CD4-positive, alpha-beta memory T cell (primary cell): ENCODE results near the gene POFUT1. TPM values are rescaled to one million over a fixed set of nuclear protein-coding genes. Genes with fewer than 3 reads are reported as not detected.

Source experiments
- CTCF ChIA-PET: fragments of 350-600 bp; sonication (Branson Sonifier 250); formaldehyde crosslinking; loops from one replicate; lab custom pipeline; 2021; ENCODE audit warnings: inconsistent platforms; ENCODE audit not compliant: partially characterized antibody; lab: Charles Lee
- POLR2A ChIA-PET: fragments of 350-600 bp; sonication (Branson Sonifier 250); formaldehyde crosslinking; loops from one replicate; lab custom pipeline; 2021; ENCODE audit not compliant: partially characterized antibody; lab: Charles Lee
- DNase-seq, 5 donors: peaks; one replicate each; pipeline versions ENCODE4 v3.0.0 to v3.0.0-alpha.2; 2020 to 2022; ENCODE audit warnings: mixed read lengths in 1 of 5
- H3K27ac ChIP-seq: one replicate; pipeline ENCODE4 v1.7.0; 2013; ENCODE audit warnings: low read depth, low read length
- H3K27me3 ChIP-seq: 2 replicates; pipeline ENCODE4 v1.7.0; 2013; ENCODE audit warnings: mild to moderate bottlenecking, low read length, moderate library complexity; ENCODE audit not compliant: insufficient read depth
- H3K36me3 ChIP-seq: 2 replicates; pipeline ENCODE4 v1.7.0; 2013; ENCODE audit warnings: mild to moderate bottlenecking, low read length, moderate library complexity; ENCODE audit not compliant: insufficient read depth
- H3K4me1 ChIP-seq: 2 replicates; pipeline ENCODE4 v1.7.0; 2013; ENCODE audit warnings: mild to moderate bottlenecking, low read length, moderate library complexity; ENCODE audit not compliant: insufficient read depth
- H3K4me3 ChIP-seq, 2 donors: one replicate each; pipeline ENCODE4 v1.7.0; 2013; ENCODE audit warnings: low read length in 2 of 2, mild to moderate bottlenecking in 1 of 2
- H3K9me3 ChIP-seq, 2 donors: one replicate each; pipeline ENCODE4 v1.7.0; 2013; ENCODE audit warnings: low read length in 2 of 2, control low read depth in 1 of 2; ENCODE audit not compliant: control insufficient read depth in 1 of 2
- H3K27ac Mint-ChIP-seq, 7 donors: one replicate each; pipeline ENCODE4 v1.8.0; 2020 to 2021; ENCODE audit warnings: mixed read lengths in 7 of 7, mild to moderate bottlenecking in 6 of 7, inconsistent platforms in 3 of 7, moderate library complexity in 3 of 7
- H3K27me3 Mint-ChIP-seq, 2 donors: one replicate each; pipeline ENCODE4 v1.8.0; 2020 to 2021; ENCODE audit warnings: mixed read lengths in 2 of 2
- H3K36me3 Mint-ChIP-seq, 2 donors: one replicate each; pipeline ENCODE4 v1.8.0; 2020 to 2021; ENCODE audit warnings: mixed read lengths in 2 of 2, inconsistent platforms in 1 of 2, mild to moderate bottlenecking in 1 of 2
- H3K4me1 Mint-ChIP-seq, 4 donors: one replicate each; pipeline ENCODE4 v1.8.0; 2020 to 2021; ENCODE audit warnings: mixed read lengths in 4 of 4, mild to moderate bottlenecking in 1 of 4
- H3K4me3 Mint-ChIP-seq, 8 donors: one replicate each; pipeline ENCODE4 v1.8.0; 2020 to 2021; ENCODE audit warnings: mixed read lengths in 8 of 8, mild to moderate bottlenecking in 7 of 8, moderate library complexity in 6 of 8, inconsistent platforms in 3 of 8
- H3K9me3 Mint-ChIP-seq, 8 donors: one replicate each; pipeline ENCODE4 v1.8.0; 2020 to 2021; ENCODE audit warnings: mixed read lengths in 8 of 8, mild to moderate bottlenecking in 5 of 8, inconsistent platforms in 3 of 8, moderate library complexity in 1 of 8
- intact Hi-C: fragments of 100-400 bp; cut with micrococcal nuclease; formaldehyde crosslinking; loops from one replicate; pipeline ENCODE4 v1.15.1; 2023
- polyA plus RNA-seq, 2 donors: library from polyadenylated mRNA; unstranded; fragments of 300-500 nt; fragmentation: Illumina TruSeq; gene quantifications; one replicate each; pipeline ENCODE4 v1.2.3, GENCODE V29; 2021
- total RNA-seq, 2 experiments: library from RNA; stranded (reverse); gene quantifications; one replicate each; pipeline ENCODE4 v1.2.3, GENCODE V29; 2021

Gene POFUT1
- total and polyA plus RNA-seq, 4 experiments from 2014 or later: 13.0 to 20.8 (median 18.7) TPM

GRCh38 chr20:32278199-32278643, 70.5 kb downstream of the POFUT1 start:
- Histone ChIP-seq H3K9me3 (no peaks in the 10 kb centered on the region), H3K4me1 (peaks cover 27% of the 10 kb centered on the region), H3K36me3 (no peaks in the 10 kb centered on the region), H3K27ac (peak overlapping the region; percentile 85), H3K4me3 (peak overlapping the region; percentile 68 to 96), H3K27me3 (no peaks in the 10 kb centered on the region)
- POLR2A ChIA-PET: interaction anchor here (1.2 kb wide), 1 partner anchor 79 kb away, joined by 7 read pairs; the partner anchor contains the start of gene ASXL1
- peaks cover 27 to 54% (median 42%) of the 10 kb centered on the region in 4 donors for H3K4me1 Mint-ChIP-seq
- H3K27me3 Mint-ChIP-seq: no peaks in the 10 kb centered on the region
- intact Hi-C loops: loop anchor here (5.0 kb wide), 1 partner anchor 209 kb away; no protein-coding TSS in a partner anchor
- CTCF ChIA-PET: no interaction called here
- H3K4me3 Mint-ChIP-seq: peak overlapping the region; percentile 88 to 94 (median 92)
- DNase-seq: peak in 4 of 5 donors; percentile 8 to 37 (median 16)
- peaks cover 0 to 2% (median 0%) of the 10 kb centered on the region in 8 donors for H3K9me3 Mint-ChIP-seq
- H3K36me3 Mint-ChIP-seq: peaks cover 4 to 6% of the 10 kb centered on the region in 2 donors
- peak overlapping the region; percentile 88 to 98 (median 96) for H3K27ac Mint-ChIP-seq

GRCh38 chr20:32281711-32282110, 74.0 kb downstream of the POFUT1 start:
- peaks cover 0 to 1% (median 0%) of the 10 kb centered on the region in 8 donors for H3K9me3 Mint-ChIP-seq
- ChIA-PET CTCF (no interaction called here), POLR2A (no interaction called here)
- H3K4me3 ChIP-seq: no peak overlapping the region
- no peak overlapping the region for H3K27ac ChIP-seq
- peaks cover 47 to 74% (median 61%) of the 10 kb centered on the region in 4 donors for H3K4me1 Mint-ChIP-seq
- H3K4me1 ChIP-seq: peaks cover 54% of the 10 kb centered on the region
- no peaks in the 10 kb centered on the region for H3K36me3 ChIP-seq
- peaks cover 4 to 6% of the 10 kb centered on the region in 2 donors for H3K36me3 Mint-ChIP-seq
- peak overlapping the region in 5 of 7 donors; percentile 5 to 86 (median 70) for H3K27ac Mint-ChIP-seq
- no peak for DNase-seq
- H3K4me3 Mint-ChIP-seq: no peak overlapping the region
- no peaks in the 10 kb centered on the region for H3K9me3 ChIP-seq
- no peaks in the 10 kb centered on the region for H3K27me3 Mint-ChIP-seq
- intact Hi-C loops: no loop called here
- no peaks in the 10 kb centered on the region for H3K27me3 ChIP-seq

- Mint-ChIP-seq H3K36me3 (peaks cover 2 to 6% of the 10 kb centered on the region in 2 donors), H3K9me3 (peaks cover 0 to 1% (median 0%) of the 10 kb centered on the region in 8 donors), H3K27ac (peak overlapping the region in 5 of 7 donors; percentile 5 to 86 (median 44)), H3K4me1 (peaks cover 46 to 68% (median 58%) of the 10 kb centered on the region in 4 donors), H3K27me3 (no peaks in the 10 kb centered on the region), H3K4me3 (no peak overlapping the region)
- Histone ChIP-seq H3K4me3 (no peak overlapping the region), H3K4me1 (peaks cover 53% of the 10 kb centered on the region), H3K9me3 (no peaks in the 10 kb centered on the region), H3K27me3 (no peaks in the 10 kb centered on the region), H3K36me3 (no peaks in the 10 kb centered on the region), H3K27ac (no peak overlapping the region)
- CTCF ChIA-PET: no interaction called here
- POLR2A ChIA-PET: no interaction called here
- DNase-seq: no peak
- intact Hi-C loops: no loop called here
Observed at GRCh38 chr20:32282461-32282860, 74.8 kb downstream of the POFUT1 start.

- Mint-ChIP-seq H3K27ac (peak overlapping the region; percentile 70 to 91 (median 86)), H3K27me3 (no peaks in the 10 kb centered on the region), H3K36me3 (peaks cover 1 to 6% of the 10 kb centered on the region in 2 donors), H3K4me1 (peaks cover 37 to 49% (median 43%) of the 10 kb centered on the region in 4 donors), H3K9me3 (peaks cover 0 to 1% (median 0%) of the 10 kb centered on the region in 8 donors), H3K4me3 (peak overlapping the region in 4 of 8 donors; percentile 22 to 71 (median 52))
- Histone ChIP-seq H3K36me3 (no peaks in the 10 kb centered on the region), H3K4me3 (no peak overlapping the region), H3K27me3 (no peaks in the 10 kb centered on the region), H3K27ac (peak overlapping the region; percentile 60), H3K4me1 (peaks cover 36% of the 10 kb centered on the region), H3K9me3 (no peaks in the 10 kb centered on the region)
- ChIA-PET POLR2A (interaction anchor here (0.6 to 2.2 kb wide), 7 partner anchors 8 to 368 kb away, joined by 3 to 10 read pairs (median 4); partner anchors contain the start of gene ASXL1), CTCF (interaction anchor here (0.7 to 1.5 kb wide), 6 partner anchors 8 to 237 kb away, joined by 3 to 4 read pairs (median 3); partner anchors contain the start of gene ASXL1)
- intact Hi-C loops: no loop called here
- DNase-seq: no peak
Observed at GRCh38 chr20:32285082-32285620, 77.5 kb downstream of the POFUT1 start.

GRCh38 chr20:32285621-32286371, 78.1 kb downstream of the POFUT1 start:
- intact Hi-C loops: no loop called here
- ChIA-PET CTCF (interaction anchor here (0.7 to 1.5 kb wide), 6 partner anchors 9 to 237 kb away, joined by 3 to 4 read pairs (median 3); partner anchors contain the start of gene ASXL1), POLR2A (interaction anchor here (0.6 to 2.2 kb wide), 8 partner anchors 9 to 367 kb away, joined by 3 to 10 read pairs (median 4); partner anchors contain the start of gene ASXL1)
- no peaks in the 10 kb centered on the region for H3K27me3 ChIP-seq
- Mint-ChIP-seq H3K27me3 (no peaks in the 10 kb centered on the region), H3K27ac (peak overlapping the region; percentile 70 to 91 (median 81)), H3K4me1 (peaks cover 37 to 48% (median 41%) of the 10 kb centered on the region in 4 donors), H3K4me3 (peak overlapping the region; percentile 24 to 80 (median 66)), H3K36me3 (peaks cover 1 to 6% of the 10 kb centered on the region in 2 donors), H3K9me3 (peaks cover 0 to 1% (median 0%) of the 10 kb centered on the region in 8 donors)
- no peaks in the 10 kb centered on the region for H3K9me3 ChIP-seq
- DNase-seq: peak; percentile 27 to 75 (median 39)
- peaks cover 34% of the 10 kb centered on the region for H3K4me1 ChIP-seq
- no peaks in the 10 kb centered on the region for H3K36me3 ChIP-seq
- H3K4me3 ChIP-seq: no peak overlapping the region
- H3K27ac ChIP-seq: peak overlapping the region; percentile 60

- DNase-seq: no peak
- H3K27ac Mint-ChIP-seq: peak overlapping the region in 3 of 7 donors; percentile 7 to 47 (median 22)
- H3K4me3 Mint-ChIP-seq: no peak overlapping the region
- Histone ChIP-seq H3K27ac (no peak overlapping the region), H3K36me3 (no peaks in the 10 kb centered on the region), H3K4me3 (no peak overlapping the region), H3K4me1 (peaks cover 32% of the 10 kb centered on the region), H3K27me3 (no peaks in the 10 kb centered on the region), H3K9me3 (no peaks in the 10 kb centered on the region)
- H3K4me1 Mint-ChIP-seq: peaks cover 31 to 35% (median 31%) of the 10 kb centered on the region in 4 donors
- intact Hi-C loops: no loop called here
- ChIA-PET POLR2A (interaction anchor here (0.7 to 1.0 kb wide), 2 partner anchors 10 to 11 kb away, joined by 3 read pairs; partner anchors contain the start of gene KIF3B), CTCF (no interaction called here)
- H3K36me3 Mint-ChIP-seq: peaks cover 0 to 1% of the 10 kb centered on the region in 2 donors
- H3K9me3 Mint-ChIP-seq: peaks cover 0 to 1% (median 0%) of the 10 kb centered on the region in 8 donors
- H3K27me3 Mint-ChIP-seq: no peaks in the 10 kb centered on the region
Observed at GRCh38 chr20:32287231-32287638, 79.6 kb downstream of the POFUT1 start.
